KBM-7 (cell line): ENCODE results near the gene MYO1D.
"Not testable (repeated sequence)": the region's sequence is repeated elsewhere in the genome, so short reads cannot be mapped to it uniquely, and the experiment has no call there.

ENCODE experiments used
- DNase-seq: peaks from one replicate; pipeline ENCODE4 v3.0.0-alpha.2; 2015
- in situ Hi-C: fragments of 300-500 bp; cut with MboI; formaldehyde crosslinking; loops from 2 replicates; pipeline ENCODE4 v1.14.3; 2020; ENCODE audit warnings: low sequenced_read_pairs, low pct_unique_long_range_greater_than_20kb, mixed read lengths

Gene MYO1D

DNA sequence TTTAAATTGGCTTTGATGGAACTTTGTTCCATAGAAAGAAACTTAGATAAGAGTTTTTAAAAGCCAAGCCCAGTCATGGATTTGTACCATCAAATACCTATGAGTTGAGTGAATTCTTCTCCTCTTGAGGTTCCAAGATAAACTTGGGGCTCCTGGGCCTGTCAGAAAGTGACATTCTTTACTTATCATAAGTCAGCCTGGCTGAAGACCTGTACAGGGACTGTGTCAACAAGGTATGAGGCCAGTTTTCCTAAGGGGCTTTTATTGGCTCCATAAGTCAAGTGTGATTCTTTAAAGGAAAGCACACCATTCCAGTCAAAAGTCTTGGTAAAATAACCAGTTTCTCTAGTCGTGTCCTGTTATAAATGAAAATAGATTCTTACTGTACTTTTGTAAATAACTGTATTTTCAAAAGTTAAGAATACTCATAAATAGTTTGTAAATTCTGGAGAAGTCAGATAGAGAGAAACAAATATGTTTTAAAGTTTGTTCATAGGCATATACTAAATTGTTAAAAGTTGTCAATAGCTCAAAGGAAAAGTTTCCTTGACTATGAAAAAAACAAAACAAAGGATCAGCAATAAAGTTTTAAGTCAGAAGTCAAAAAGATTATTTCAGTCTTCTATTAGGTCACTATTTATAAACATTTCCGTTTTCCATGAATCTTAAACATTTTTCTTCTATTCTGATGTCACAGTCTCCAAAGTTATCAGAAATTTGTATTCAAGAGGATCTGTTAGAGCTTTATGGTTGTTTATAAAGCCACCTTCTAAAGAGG, 22.5 kb upstream of the MYO1D start:
- DNase-seq, result no peak
- in situ Hi-C loops, result no loop called here

DNA sequence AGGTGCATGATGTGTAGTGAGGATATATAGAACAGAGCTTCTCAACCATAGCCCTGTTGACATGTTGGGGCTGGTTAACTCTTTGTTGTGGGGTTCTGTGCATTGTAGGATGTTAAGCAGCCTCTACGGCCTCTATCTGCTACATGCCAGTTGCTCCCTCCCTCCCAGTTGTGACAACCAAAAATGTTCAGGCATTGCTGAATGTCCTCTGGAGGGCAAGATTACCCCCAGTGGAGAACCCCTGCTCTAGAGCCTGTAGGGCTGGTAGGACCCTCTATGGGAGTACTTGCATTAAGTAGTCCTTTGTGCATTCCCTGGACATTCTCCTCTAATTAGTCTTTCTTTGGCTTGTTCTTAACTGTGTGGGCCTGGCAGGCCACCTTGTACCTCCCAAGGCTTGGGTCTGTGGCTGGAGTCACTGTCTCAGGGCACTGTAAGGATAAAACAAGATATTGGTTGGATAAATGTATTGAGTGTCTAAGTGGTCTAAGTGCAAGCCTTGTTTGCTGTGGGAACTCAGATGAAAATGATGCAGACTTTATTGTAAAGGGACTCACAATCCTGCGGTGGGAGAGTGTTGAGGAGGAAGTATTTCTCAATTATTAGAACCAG, 19.8 kb upstream of the MYO1D start:
- in situ Hi-C loops, result no loop called here
- no peak for DNase-seq

GRCh38 chr17:32894245-32894644, 17.3 kb upstream of the MYO1D start:
- DNase-seq, result peak; percentile 56
- in situ Hi-C loops, result no loop called here

GRCh38 chr17:32887410-32887809, 10.5 kb upstream of the MYO1D start:
- in situ Hi-C loops, DNase-seq: not testable (repeated sequence)

DNA sequence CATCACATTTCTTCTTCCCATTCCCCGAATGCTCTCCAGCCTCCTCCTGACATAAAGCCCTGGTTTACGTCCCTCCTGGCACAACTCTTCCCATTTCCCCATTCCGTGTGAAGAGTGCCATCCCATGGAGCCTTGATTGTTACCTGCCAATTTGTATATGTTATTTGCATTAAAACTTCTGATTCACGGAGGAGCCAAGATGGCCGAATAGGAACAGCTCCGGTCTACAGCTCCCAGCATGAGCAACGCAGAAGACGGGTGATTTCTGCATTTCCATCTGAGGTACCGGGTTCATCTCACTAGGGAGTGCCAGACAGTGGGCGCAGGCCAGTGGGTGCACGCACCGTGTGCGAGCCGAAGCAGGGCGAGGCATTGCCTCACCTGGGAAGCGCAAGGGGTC, 10.0 kb upstream of the MYO1D start:
- in situ Hi-C loops, DNase-seq: not testable (repeated sequence)

GRCh38 chr17:32882734-32883133, 5.8 kb upstream of the MYO1D start:
- in situ Hi-C loops, result no loop called here
- no peak for DNase-seq

GRCh38 chr17:32882029-32882428, 5.1 kb upstream of the MYO1D start:
- in situ Hi-C loops, result no loop called here
- DNase-seq, result no peak

DNA sequence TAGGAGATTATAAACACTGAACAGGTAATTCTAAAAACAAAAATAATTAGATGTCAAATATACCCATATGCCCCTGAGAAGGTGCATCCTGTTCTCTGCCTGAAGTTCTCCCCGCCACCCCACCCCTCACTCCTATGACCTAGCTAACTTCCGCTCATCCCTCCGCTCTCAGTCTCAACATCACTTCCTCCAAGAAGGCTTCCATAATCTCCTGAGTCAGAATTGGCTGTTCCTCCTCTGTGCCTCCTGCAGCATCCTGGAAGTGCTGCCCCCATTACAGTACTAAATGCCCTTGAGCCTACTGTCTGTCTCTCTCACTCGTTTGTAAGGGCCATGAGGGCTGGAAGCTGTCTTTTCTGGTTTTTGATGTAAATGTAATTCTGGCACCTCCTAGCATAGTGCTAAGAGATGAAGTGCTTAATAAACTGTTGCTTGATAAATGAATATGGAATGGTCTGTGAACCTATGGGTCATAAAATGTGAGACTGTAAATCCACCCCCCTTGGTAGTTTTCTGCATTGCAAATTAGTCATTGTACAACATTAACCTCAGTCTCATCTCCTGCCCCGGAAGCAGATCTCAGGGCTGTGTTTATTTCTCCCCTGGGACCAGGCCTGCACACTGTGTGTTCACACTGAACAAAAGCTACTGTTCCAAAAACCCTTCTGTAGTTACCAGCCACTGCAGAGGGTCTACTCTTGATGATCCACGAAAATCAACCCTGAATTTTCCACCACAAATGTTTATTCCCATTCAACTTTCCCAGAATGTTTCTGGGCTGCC, 3.9 kb upstream of the MYO1D start:
- in situ Hi-C loops, result no loop called here
- DNase-seq, result no peak

DNA sequence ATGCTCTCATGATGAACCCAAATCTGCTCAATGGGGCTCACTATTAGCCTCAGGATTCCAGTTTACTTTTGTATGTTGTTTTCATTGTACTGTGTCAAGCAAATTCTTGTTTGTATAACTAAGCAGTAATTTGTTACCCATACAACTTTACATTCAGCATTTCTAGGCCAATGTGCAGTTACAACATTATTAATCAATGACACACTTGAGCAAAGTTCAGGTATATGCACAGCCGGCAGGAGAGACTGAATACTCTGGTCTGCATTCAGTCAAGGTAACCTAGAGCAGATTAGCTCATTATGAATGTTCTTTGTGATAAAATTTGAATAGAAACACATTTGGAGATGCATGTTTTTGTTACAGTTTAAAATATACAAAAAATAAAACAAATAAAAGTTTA, 2.2 kb upstream of the MYO1D start:
- in situ Hi-C loops, result no loop called here
- DNase-seq, result no peak

- in situ Hi-C loops, result no loop called here
- DNase-seq, result no peak
Measured at GRCh38 chr17:32878211-32878610, 1.3 kb upstream of the MYO1D start.

DNA sequence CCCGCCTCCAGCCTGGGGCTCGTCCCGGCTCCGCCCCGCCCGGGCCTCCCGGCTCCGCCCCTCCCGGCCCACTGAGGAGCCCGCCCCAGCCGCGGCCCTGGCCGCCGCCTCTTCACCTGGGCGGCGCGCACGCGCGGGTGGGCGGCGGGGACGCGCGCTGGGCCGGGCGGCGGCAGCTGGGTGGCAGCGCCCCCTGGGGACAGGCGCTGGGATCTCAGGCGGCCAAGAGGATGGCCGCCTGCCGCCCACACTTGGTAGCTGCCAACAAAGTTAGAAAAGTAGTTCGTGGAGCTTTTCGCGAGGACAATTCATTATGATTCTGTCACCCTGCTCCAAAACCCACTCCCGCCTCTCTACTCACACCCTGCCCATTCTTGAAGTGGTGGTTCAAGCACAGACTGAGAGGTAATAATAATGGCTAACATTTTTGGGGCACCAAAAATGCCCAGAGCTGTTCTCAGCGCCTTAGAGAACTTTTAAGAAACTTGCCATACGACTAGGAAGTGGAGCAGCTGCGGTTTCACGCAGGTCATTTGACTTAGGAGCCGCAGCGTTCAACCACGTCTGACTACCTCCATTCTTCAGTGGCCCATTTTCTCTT, 340 bp upstream of the MYO1D start:
- in situ Hi-C loops, result no loop called here
- peak; percentile 87 for DNase-seq

DNA sequence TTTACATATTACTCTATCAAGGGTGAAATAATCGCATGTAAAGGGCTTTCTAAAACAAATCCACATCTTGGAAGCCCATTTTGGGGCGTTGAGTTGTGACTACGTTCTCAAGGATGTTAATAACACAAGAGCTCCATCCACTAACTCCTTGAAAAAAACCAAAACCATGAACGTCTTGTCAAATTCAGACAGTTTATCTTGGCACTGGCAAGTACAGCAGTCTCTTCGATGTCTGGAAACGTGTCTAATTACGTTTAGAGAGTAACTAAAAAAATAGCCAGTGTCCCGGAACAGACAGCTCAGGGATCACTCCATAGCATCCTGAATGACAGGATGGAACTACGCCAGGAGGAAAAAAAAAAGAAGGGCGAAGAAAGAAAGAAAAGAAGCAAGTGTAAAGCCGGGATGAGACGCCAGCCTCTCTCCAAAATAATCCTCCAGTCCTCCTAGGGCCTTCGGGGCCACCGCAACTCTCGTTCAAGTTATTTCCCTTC, 954 bp downstream of the MYO1D start:
- in situ Hi-C loops, result no loop called here
- DNase-seq, result no peak

DNA sequence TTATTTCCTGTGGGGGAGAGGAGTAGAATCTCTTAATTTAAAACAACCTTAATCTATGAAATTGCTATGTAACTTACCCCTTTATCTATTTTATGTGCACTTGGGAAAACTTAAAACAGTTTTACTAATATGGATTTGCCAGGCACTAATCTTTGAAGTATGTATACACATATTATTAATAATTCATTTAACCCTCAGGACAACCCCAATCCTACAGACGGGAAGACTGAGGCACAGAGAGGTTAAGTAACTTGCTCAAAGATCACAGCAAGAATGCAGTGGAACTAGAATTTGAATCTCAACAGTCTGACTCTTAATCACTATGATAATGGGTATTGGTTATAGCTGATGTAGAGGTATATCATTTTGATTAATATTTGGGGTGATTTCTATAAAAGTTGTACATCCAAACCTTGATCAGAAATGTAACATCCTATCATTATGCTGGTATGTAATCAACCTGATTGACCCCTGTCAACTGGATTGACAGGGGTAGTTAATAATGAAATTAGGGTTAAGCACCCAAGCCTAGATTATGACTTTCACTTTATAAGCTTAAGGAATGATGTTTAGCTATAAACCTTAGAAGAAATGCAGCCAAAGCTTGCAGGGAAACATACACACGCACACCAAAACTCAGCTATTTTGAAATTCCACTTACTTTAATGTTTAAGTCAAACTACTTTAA, 1.6 kb downstream of the MYO1D start:
- DNase-seq, result no peak
- in situ Hi-C loops, result no loop called here

DNA sequence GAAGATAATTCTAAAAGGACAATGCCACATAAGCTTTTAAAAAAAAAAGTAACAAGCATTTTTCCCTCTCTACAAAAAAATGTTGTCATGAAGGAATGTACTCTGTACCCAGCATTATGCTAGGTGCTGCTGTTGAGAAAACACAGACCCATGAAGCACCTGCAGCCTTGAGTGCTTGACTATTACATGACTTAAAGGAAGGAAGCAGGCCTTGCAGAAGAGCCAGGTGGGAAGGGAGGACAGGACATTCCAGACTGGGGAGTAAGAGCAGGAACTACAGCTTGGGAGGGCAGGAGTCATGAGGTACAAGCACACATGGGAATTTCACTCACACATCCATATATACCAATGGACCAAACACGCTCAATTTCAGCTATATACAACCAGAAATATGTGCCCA, 3.8 kb downstream of the MYO1D start:
- DNase-seq, result no peak
- in situ Hi-C loops, result no loop called here

DNA sequence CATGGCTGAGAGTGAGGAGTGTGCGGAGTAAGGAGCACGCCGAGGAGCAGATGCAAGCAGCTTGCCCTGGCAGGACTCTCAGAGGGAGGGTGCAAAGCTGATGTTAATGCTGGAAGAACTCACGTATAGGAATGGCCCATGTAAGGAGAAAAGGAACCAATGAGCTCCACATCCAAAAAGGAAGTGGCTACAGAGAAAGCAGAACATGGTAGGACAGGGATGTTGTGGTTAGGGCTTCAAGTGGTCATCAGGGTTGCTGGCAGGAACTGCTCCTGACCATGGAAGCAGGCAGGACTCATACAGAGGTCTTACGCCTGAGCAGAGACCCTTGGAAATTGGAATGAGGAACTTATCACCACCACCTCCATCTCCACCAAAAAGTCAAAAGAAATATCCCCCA, 5.2 kb downstream of the MYO1D start:
- peak; percentile 91 for DNase-seq
- in situ Hi-C loops, result no loop called here

DNA sequence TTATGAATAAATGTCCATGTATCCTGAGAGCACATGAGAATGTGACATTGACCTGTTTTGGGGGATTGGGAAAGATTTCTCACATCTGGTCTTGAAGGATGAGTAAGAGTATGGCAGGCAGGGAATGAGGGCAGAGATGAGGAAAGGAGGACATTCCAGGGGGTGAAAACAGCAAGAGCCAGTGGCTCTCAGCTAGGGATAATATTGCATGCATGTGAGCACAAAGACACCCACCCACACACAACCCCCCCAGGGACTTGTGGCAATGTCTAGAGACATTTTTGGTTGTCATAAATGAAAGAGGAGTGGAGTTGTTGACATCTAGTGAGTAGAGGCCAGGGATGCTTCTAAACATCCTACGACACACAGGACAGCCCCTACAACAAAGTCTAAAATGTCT, 6.0 kb downstream of the MYO1D start:
- in situ Hi-C loops, result no loop called here
- DNase-seq, result no peak

GRCh38 chr17:32870027-32870670, 6.8 kb downstream of the MYO1D start:
- in situ Hi-C loops, result no loop called here

GRCh38 chr17:32869345-32870026, 7.4 kb downstream of the MYO1D start:
- in situ Hi-C loops, result no loop called here
- no peak for DNase-seq

More at GRCh38 chr17:32870027-32870670, 6.8 kb downstream of the MYO1D start:
- no peak for DNase-seq
